Left ventricle myocardium inferior (tissue), 1 donor: ENCODE results near the gene SLC6A12. TPM values are rescaled to one million over a fixed set of nuclear protein-coding genes. Genes with fewer than 3 reads are reported as not detected.

ENCODE experiments used
- DNase-seq: peaks from one replicate; pipeline ENCODE4 v3.0.0-alpha.2; 2020
- H3K27ac ChIP-seq: fragments of 200-600 bp; replicated peaks from 2 replicates; pipeline ENCODE4 v1.8.0; 2021
- H3K27me3 ChIP-seq: fragments of 200-600 bp; 2 replicates; pipeline ENCODE4 v1.8.0; 2021; ENCODE audit warnings: low read depth
- H3K36me3 ChIP-seq: fragments of 200-600 bp; 2 replicates; pipeline ENCODE4 v1.8.0; 2021
- H3K4me1 ChIP-seq: fragments of 200-600 bp; 2 replicates; pipeline ENCODE4 v1.8.0; 2021
- H3K4me3 ChIP-seq: fragments of 200-600 bp; 2 replicates; pipeline ENCODE4 v1.8.0; 2021; ENCODE audit warnings: mild to moderate bottlenecking, moderate library complexity
- H3K9me3 ChIP-seq: fragments of 200-600 bp; replicated peaks from 2 replicates; pipeline ENCODE4 v1.8.0; 2021
- CTCF ChIP-seq: fragments of 200-600 bp; IDR thresholded peaks from 2 replicates; pipeline ENCODE4 v1.8.0; 2021; ENCODE audit warnings: antibody characterized with exemption, mild to moderate bottlenecking, borderline replicate concordance
- intact Hi-C: fragments of 100-400 bp; cut with micrococcal nuclease; formaldehyde crosslinking; loops from one replicate; pipeline ENCODE4 v1.11.0; 2022
- total RNA-seq: library from RNA; stranded (reverse); fragmentation: NEBNext Ultra II Directional; extraction: Animal tissue kit (Norgen Biotek cat#: 25700); gene quantifications from one replicate; pipeline ENCODE4 v1.2.1, GENCODE V29; 2021
- donor health status: DM: no; HTN: yes; CAD: no; lungs with severe emphysema.

Gene SLC6A12
- total RNA-seq, 1 donor from 2014 or later, result 1.2 TPM

DNA sequence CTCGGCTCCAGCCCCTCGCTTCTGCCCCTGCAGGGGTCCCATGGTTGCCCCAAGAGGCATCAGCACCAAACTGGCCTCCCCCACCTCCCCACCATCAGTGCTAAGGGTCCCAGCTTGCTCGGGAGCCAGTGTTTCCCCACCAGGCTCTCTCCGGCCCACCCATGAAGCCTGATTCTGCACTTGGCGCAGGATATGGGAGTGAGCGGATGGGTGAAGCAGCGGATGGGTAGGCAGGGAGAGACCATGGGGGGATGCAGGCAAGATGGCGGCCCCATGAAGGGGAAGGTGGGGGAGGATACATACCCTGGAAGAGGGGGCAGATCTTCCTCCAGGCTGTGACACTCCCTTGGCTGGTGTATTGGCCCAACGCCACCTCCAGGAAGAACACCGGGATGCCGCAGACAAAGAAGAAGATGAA lies 9.7 kb downstream of the SLC6A12 start:
- peaks cover 15% of the 10 kb centered on the region for H3K4me1 ChIP-seq
- intact Hi-C loops, result no loop called here
- H3K4me3 ChIP-seq, result peak overlapping the region; percentile 71
- H3K27ac ChIP-seq, result no peak overlapping the region
- no peaks in the 10 kb centered on the region for H3K9me3 ChIP-seq
- H3K36me3 ChIP-seq, result no peaks in the 10 kb centered on the region
- no peak for DNase-seq
- TF ChIP-seq CTCF, result no peak
- peaks cover 35% of the 10 kb centered on the region for H3K27me3 ChIP-seq

GRCh38 chr12:203462-204260 lies 10.3 kb downstream of the SLC6A12 start:
- no peaks in the 10 kb centered on the region for H3K36me3 ChIP-seq
- peak overlapping the region; percentile 71 for H3K4me3 ChIP-seq
- peaks cover 15% of the 10 kb centered on the region for H3K4me1 ChIP-seq
- peak; percentile 39 for DNase-seq
- H3K9me3 ChIP-seq, result no peaks in the 10 kb centered on the region
- peaks cover 35% of the 10 kb centered on the region for H3K27me3 ChIP-seq
- TF ChIP-seq CTCF, result peak; percentile 48
- intact Hi-C loops, result no loop called here
- no peak overlapping the region for H3K27ac ChIP-seq

GRCh38 chr12:203074-203461 lies 10.9 kb downstream of the SLC6A12 start:
- Histone ChIP-seq H3K9me3 (no peaks in the 10 kb centered on the region), H3K4me3 (peak overlapping the region; percentile 71), H3K27ac (no peak overlapping the region), H3K27me3 (peaks cover 35% of the 10 kb centered on the region), H3K4me1 (peaks cover 15% of the 10 kb centered on the region), H3K36me3 (no peaks in the 10 kb centered on the region)
- no peak for DNase-seq
- intact Hi-C loops, result no loop called here
- TF ChIP-seq CTCF, result no peak

GRCh38 chr12:202081-202731 lies 11.8 kb downstream of the SLC6A12 start:
- H3K4me1 ChIP-seq, result peaks cover 15% of the 10 kb centered on the region
- DNase-seq, result no peak
- no peak for TF ChIP-seq CTCF

GRCh38 chr12:201361-201760 lies 12.6 kb downstream of the SLC6A12 start:
- Histone ChIP-seq H3K27me3 (peaks cover 35% of the 10 kb centered on the region), H3K9me3 (no peaks in the 10 kb centered on the region), H3K4me1 (peaks cover 15% of the 10 kb centered on the region), H3K27ac (no peak overlapping the region), H3K4me3 (no peak overlapping the region), H3K36me3 (no peaks in the 10 kb centered on the region)
- TF ChIP-seq CTCF, result no peak
- intact Hi-C loops, result no loop called here
- DNase-seq, result no peak

More at GRCh38 chr12:202081-202731, 11.8 kb downstream of the SLC6A12 start:
- Histone ChIP-seq H3K27ac (no peak overlapping the region), H3K27me3 (peaks cover 35% of the 10 kb centered on the region), H3K9me3 (no peaks in the 10 kb centered on the region), H3K4me3 (no peak overlapping the region), H3K36me3 (no peaks in the 10 kb centered on the region)
- intact Hi-C loops, result no loop called here
